GM12878 (cell line): ENCODE results near the gene PPP2R5A. TPM values are rescaled to one million over a fixed set of nuclear protein-coding genes. Genes with fewer than 3 reads are reported as not detected.

ENCODE experiments used
- CBX3 ChIP-seq: fragments of 200-600 bp; sonication (generic); IDR thresholded peaks from 2 replicates; pipeline ENCODE4 v1.6.1; 2016; ENCODE audit warnings: low read depth, borderline replicate concordance
- EED ChIP-seq: sonication (generic); IDR thresholded peaks from 2 replicates; pipeline ENCODE4 v1.6.1; 2016; ENCODE audit warnings: antibody characterized with exemption, low read depth
- FOXM1 ChIP-seq: IDR thresholded peaks from 2 replicates; pipeline ENCODE4 v1.6.1; 2012; ENCODE audit warnings: low read depth, mild to moderate bottlenecking, inconsistent platforms, low read length, moderate library complexity
- JUNB ChIP-seq: IDR thresholded peaks from 2 replicates; pipeline ENCODE4 v1.6.1; 2016; ENCODE audit warnings: antibody characterized with exemption, mild to moderate bottlenecking
- MEF2A ChIP-seq: IDR thresholded peaks from 2 replicates; pipeline ENCODE4 v1.6.1; 2011; ENCODE audit warnings: low read depth, mild to moderate bottlenecking, low read length, moderate library complexity; ENCODE audit not compliant: insufficient read depth
- NBN ChIP-seq: fragments of 450-650 bp; IDR thresholded peaks from 2 replicates; pipeline ENCODE4 v1.6.1; 2016
- NR2C2 ChIP-seq: IDR thresholded peaks from 2 replicates; pipeline ENCODE4 v1.6.1; 2011; ENCODE audit warnings: borderline replicate concordance, low read depth; ENCODE audit not compliant: control insufficient read depth, insufficient read length
- NRF1 ChIP-seq: conservative IDR thresholded peaks from 2 replicates; pipeline ENCODE4 v1.6.1; 2011; ENCODE audit warnings: mild to moderate bottlenecking, low read depth, low read length, improper control_type of control experiment
- PAX5 ChIP-seq: IDR thresholded peaks from 2 replicates; pipeline ENCODE4 v1.6.1; 2011; ENCODE audit warnings: low read depth, low read length, borderline replicate concordance
- POLR2A ChIP-seq: IDR thresholded peaks from 2 replicates; pipeline ENCODE4 v1.6.1; 2011; ENCODE audit warnings: low read depth, mild to moderate bottlenecking, low read length
- POU2F2 ChIP-seq: IDR thresholded peaks from 3 replicates; pipeline ENCODE4 v1.6.1; 2011; ENCODE audit warnings: low read depth, mild to moderate bottlenecking, low read length, borderline replicate concordance
- PRDM15 ChIP-seq: fragments of 450-650 bp; formaldehyde crosslinking; IDR thresholded peaks from 2 replicates; pipeline ENCODE4 v1.4.0; 2020; ENCODE audit warnings: mild to moderate bottlenecking, moderate library complexity
- REST ChIP-seq: IDR thresholded peaks from 2 replicates; pipeline ENCODE4 v1.6.1; 2012; ENCODE audit warnings: mild to moderate bottlenecking, low read depth, low read length
- SMAD5 ChIP-seq: IDR thresholded peaks from 2 replicates; pipeline ENCODE4 v1.6.1; 2016; ENCODE audit warnings: antibody characterized with exemption, low read depth
- SMARCA5 ChIP-seq: fragments of 450-650 bp; IDR thresholded peaks from 2 replicates; pipeline ENCODE4 v1.6.1; 2017; ENCODE audit warnings: mild to moderate bottlenecking
- SMC3 ChIP-seq: IDR thresholded peaks from 2 replicates; pipeline ENCODE4 v1.6.1; 2011; ENCODE audit warnings: low read length, improper control_type of control experiment, borderline replicate concordance
- polyA plus RNA-seq, 11 experiments: library from polyadenylated mRNA; depleted of rRNA in 4 of 11; unstranded in 6 of 11; stranded (reverse) in 5 of 11; fragments of >200 nt; fragmentation: Nextera tagmentation in 4 of 11; fragmentation: Illumina TruSeq in 1 of 11; extraction: Ambion mirVana in 4 of 11; extraction: Trizol in 1 of 11; gene quantifications; 1 replicate in 1 of 11; 2 replicates in 10 of 11; pipeline versions ENCODE4 v1.2.1 to v1.2.3, GENCODE V29; 2011 to 2016; ENCODE audit warnings: inconsistent platforms in 2 of 11, missing spikeins in 2 of 11, low read depth in 1 of 11
- total RNA-seq, 4 experiments: library from RNA; depleted of rRNA in 3 of 4; stranded (reverse); fragments of >200 nt in 3 of 4; fragmentation: Illumina TruSeq in 1 of 4; extraction: Trizol in 1 of 4; gene quantifications; 2 replicates each; pipeline versions ENCODE4 v1.2.1 to v1.2.3, GENCODE V29; 2013 to 2021
- TF ChIP-seq, protein P1 (sequence below): fragments of 450-650 bp; IDR thresholded peaks from 2 replicates; pipeline ENCODE4 v1.6.1; 2017; ENCODE audit warnings: mild to moderate bottlenecking, moderate library complexity

PPP2R5A gene
- total and polyA plus RNA-seq, 10 of the 15 experiments (the other 5 are each of a cell fraction or from before 2014, with no cell fraction given), result 15.4 to 40.6 (median 32.5) TPM

- TF ChIP-seq SMAD5 (no peak), EED (peak; percentile 37), NRF1 (no peak), SMARCA5 (peak; percentile 11; the same call in 1 of the 2 replicates), MEF2A (no peak), FOXM1 (no peak), NR2C2 (no peak), JUNB (peak; percentile 29; the same call in 1 of the 2 replicates), PRDM15 (CRISPR knock-in tag) (no peak), CBX3 (no peak), POU2F2 (no peak), SMC3 (no peak), PAX5 (peak; percentile 51; the same call in 1 of the 2 replicates), POLR2A (peak; percentile 49), REST (no peak), NBN (peak; percentile 81; the same call in 1 of the 2 replicates)
- TF ChIP-seq, protein P1, sequence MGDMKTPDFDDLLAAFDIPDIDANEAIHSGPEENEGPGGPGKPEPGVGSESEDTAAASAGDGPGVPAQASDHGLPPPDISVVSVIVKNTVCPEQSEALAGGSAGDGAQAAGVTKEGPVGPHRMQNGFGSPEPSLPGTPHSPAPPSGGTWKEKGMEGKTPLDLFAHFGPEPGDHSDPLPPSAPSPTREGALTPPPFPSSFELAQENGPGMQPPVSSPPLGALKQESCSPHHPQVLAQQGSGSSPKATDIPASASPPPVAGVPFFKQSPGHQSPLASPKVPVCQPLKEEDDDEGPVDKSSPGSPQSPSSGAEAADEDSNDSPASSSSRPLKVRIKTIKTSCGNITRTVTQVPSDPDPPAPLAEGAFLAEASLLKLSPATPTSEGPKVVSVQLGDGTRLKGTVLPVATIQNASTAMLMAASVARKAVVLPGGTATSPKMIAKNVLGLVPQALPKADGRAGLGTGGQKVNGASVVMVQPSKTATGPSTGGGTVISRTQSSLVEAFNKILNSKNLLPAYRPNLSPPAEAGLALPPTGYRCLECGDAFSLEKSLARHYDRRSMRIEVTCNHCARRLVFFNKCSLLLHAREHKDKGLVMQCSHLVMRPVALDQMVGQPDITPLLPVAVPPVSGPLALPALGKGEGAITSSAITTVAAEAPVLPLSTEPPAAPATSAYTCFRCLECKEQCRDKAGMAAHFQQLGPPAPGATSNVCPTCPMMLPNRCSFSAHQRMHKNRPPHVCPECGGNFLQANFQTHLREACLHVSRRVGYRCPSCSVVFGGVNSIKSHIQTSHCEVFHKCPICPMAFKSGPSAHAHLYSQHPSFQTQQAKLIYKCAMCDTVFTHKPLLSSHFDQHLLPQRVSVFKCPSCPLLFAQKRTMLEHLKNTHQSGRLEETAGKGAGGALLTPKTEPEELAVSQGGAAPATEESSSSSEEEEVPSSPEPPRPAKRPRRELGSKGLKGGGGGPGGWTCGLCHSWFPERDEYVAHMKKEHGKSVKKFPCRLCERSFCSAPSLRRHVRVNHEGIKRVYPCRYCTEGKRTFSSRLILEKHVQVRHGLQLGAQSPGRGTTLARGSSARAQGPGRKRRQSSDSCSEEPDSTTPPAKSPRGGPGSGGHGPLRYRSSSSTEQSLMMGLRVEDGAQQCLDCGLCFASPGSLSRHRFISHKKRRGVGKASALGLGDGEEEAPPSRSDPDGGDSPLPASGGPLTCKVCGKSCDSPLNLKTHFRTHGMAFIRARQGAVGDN, result 0 out of 2 replicates have a peak, but pooled peaks have one; percentile 67
Measured at GRCh38 chr1:212285685-212286555, 710 bp downstream of the PPP2R5A start (continued).
